Rectal smooth muscle tissue (tissue), 1 donor: ENCODE measurements around the gene CRIP1.

Experiments used
- H3K27ac ChIP-seq: one replicate; pipeline ENCODE4 v1.7.0; 2013; ENCODE audit warnings: low read depth, low read length, inconsistent platforms
- H3K27me3 ChIP-seq: one replicate; pipeline ENCODE4 v1.7.0; 2013; ENCODE audit warnings: low read length; ENCODE audit not compliant: control insufficient read depth, insufficient read depth
- H3K36me3 ChIP-seq: one replicate; pipeline ENCODE4 v1.7.0; 2013; ENCODE audit warnings: low read length; ENCODE audit not compliant: control insufficient read depth, insufficient read depth
- H3K4me1 ChIP-seq: one replicate; pipeline ENCODE4 v1.7.0; 2013; ENCODE audit warnings: low read length; ENCODE audit not compliant: control insufficient read depth, insufficient read depth
- H3K4me3 ChIP-seq: one replicate; pipeline ENCODE4 v1.7.0; 2013; ENCODE audit warnings: low read length
- H3K9ac ChIP-seq: one replicate; pipeline ENCODE4 v1.7.0; 2013; ENCODE audit warnings: low read length

The CRIP1 gene

DNA sequence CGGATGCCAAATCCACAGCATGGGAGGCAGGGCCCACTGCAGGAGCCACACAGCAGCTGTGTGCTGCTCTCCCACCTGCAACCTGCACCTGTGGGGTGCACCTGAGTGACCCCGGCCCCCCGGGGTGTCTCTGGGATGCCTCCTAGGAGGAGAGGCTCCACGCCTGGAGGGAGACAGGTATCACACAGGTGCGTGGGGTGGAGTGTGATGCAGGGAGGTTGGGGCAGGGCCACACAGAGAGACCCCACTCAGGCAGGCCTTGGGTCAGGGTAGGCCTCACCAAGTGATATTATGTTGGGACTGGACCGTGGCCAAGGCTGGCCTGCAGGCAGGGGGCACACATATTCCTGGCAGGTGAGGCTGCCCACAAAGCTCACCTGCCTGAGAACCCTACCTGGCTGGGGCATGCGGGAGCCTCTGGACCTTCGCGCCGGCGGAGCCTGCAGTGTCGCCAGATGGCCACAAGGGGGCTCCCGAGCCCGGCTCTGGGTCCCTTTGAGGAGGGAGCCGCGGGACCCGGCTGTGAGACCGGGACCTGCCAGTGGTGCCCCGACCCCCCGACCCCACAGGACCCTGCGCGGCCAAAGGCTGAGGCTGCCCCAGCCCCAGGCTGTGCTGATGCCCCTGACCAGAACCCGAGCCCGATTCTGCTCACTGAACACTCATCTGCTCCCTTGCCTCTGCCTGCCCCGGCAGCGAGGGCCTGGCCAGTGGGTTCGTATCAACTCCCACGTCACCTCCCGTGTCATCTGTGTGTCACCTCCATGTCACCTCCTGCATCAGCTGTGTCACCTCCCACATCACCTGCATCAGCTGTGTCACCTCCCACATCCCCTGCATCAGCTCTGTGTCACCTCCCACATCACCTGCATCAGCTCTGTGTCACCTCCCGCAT is 51.1 kb downstream of the CRIP1 start:
- H3K9ac ChIP-seq: no peak overlapping the region
- no peaks in the 10 kb centered on the region for H3K4me1 ChIP-seq
- no peak overlapping the region for H3K4me3 ChIP-seq
- H3K27me3 ChIP-seq: peaks cover 15% of the 10 kb centered on the region
- H3K27ac ChIP-seq: no peak overlapping the region
- H3K36me3 ChIP-seq: no peaks in the 10 kb centered on the region
